T-helper 2 cell treated with Interferon-gamma antibody and Interleukin-4, amounts not matched to agents 5 μg/mL and 100 μg/mL, for 36 hours (primary cell): ENCODE data around the gene GAL3ST3.
A peak's percentile ranks its signal among the peaks of the same experiment; 100 is the strongest.
"Not testable (repeated sequence)": the region's sequence is repeated elsewhere in the genome, so short reads cannot be mapped to it uniquely, and the experiment has no call there.

Source experiments
- DNase-seq: peaks from one replicate; pipeline ENCODE4 v3.0.0; 2021; ENCODE audit warnings: low spot score
- H3K27ac Mint-ChIP-seq: one replicate; pipeline ENCODE4 v1.8.0; 2021; ENCODE audit warnings: mild to moderate bottlenecking, mixed read lengths
- H3K27me3 Mint-ChIP-seq: one replicate; pipeline ENCODE4 v1.8.0; 2021; ENCODE audit warnings: low read depth, mixed read lengths
- H3K36me3 Mint-ChIP-seq: one replicate; pipeline ENCODE4 v1.8.0; 2021; ENCODE audit warnings: low read depth, mixed read lengths
- H3K4me1 Mint-ChIP-seq: one replicate; pipeline ENCODE4 v1.8.0; 2021; ENCODE audit warnings: low read depth, mixed read lengths
- H3K4me3 Mint-ChIP-seq: one replicate; pipeline ENCODE4 v1.8.0; 2022; ENCODE audit warnings: mild to moderate bottlenecking, moderate library complexity, mixed read lengths
- H3K9me3 Mint-ChIP-seq: one replicate; pipeline ENCODE4 v1.8.0; 2021; ENCODE audit warnings: mixed read lengths

Gene GAL3ST3

DNA sequence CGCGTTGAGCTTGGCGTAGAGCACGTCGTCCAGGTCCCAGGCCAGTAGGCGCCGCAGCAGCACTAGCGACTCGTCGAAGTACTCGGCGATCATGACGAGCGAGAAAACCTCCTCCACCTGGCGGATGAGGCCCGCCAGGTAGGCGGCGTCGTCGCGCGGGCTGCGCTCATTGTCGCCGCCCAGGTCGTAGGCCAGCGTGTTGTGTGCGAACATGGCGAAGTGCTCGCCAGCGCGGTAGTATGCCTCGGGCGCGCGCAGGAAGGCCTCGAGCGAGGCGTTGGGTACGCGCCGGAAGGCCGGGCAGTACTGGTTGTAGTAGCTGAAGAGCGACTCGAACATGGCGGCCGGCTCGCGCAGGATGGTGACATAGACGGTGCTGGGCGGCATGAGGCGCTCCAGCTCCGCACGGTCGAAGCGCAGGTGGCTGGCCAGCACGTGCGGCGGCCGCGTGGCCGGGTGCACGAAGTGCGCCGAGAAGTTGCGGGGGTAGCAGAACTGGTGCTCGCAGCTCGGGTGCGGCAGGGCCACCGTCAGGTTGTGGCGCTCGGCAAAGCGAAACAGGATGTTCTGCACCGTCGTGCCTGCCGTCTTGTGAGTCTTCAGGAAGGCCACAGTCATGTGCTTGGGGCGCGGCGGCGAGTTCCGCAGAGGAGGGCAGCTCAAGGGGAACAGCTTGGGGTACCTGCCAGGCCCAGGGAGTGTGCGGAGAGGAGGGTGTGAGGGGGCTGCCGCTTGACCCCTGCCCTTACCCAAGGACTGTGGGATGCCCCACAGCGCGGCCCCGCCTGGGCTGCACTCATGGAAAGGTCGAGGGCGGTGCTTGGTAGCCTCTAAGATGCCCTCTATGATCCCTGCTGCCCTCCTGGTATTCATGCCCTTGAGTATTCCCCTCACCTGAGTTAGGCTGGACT, 5.7 kb downstream of the GAL3ST3 start:
- Mint-ChIP-seq H3K9me3 (no peaks in the 10 kb centered on the region), H3K27me3 (peaks cover 2% of the 10 kb centered on the region), H3K27ac (no peak overlapping the region), H3K4me3 (no peak overlapping the region), H3K4me1 (peaks cover 11% of the 10 kb centered on the region), H3K36me3 (no peaks in the 10 kb centered on the region)
- DNase-seq = no peak

DNA sequence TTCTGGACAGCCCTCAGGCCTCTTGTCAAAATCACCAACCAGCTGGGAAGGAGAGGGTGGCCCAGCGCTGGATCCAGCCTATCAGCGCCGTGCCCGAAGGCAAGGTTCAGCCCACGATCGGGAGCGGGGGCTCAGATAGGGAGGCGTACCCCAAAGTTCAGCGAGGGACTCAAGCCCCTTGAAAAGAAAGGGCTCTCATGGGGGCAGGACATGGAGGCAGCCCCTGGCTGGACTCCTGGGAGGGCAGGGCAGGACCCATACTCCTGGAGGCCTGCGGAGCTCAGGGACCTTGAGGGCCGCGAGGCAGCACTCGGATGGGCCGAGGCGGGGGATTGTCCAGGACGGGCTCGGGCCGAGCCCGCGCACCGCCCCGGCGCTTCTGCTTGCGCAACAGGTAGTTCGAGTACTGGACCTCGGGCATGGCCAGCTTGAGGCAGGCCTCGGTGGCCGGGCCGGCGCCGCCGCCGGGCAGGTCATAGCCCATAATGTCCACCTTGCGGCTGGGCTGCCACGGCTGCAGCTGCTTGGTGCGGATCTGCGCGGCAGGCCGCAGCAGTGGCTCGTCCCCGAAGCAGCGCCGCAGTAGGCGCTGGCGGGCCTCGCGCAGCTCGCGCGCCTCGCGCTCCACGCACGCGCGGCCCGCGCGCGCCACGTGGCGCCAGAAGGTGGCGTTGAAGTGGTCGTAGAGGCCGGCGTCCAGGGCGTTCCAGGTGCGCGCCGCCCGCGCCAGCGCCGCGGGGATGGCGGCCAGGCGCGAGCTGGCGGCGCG, 6.5 kb downstream of the GAL3ST3 start:
- H3K4me3 Mint-ChIP-seq = no peak overlapping the region
- no peaks in the 10 kb centered on the region for H3K36me3 Mint-ChIP-seq
- no peaks in the 10 kb centered on the region for H3K9me3 Mint-ChIP-seq
- H3K27me3 Mint-ChIP-seq = no peaks in the 10 kb centered on the region
- peaks cover 11% of the 10 kb centered on the region for H3K4me1 Mint-ChIP-seq
- DNase-seq = no peak
- no peak overlapping the region for H3K27ac Mint-ChIP-seq

DNA sequence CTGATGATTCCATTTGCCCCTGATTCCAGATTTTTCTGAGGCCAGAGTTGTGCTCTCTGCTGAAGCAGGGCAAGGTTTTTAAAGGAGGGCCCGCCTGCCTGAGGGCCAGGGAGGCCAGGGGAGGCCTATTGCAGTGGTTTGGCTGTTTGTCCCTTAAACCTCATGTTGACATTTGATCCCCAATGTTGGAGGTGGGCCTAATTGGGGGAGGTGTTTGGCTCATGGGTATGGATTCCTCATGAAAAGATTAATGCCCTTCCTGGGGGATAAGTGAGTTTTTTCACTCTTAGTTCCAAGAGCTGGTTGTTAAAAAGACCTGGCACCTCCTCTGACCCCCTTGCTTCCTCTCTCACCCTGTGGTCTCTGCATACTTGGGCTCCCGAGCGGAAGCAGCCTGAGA, 9.2 kb downstream of the GAL3ST3 start:
- H3K27ac Mint-ChIP-seq = no peak overlapping the region
- H3K4me3 Mint-ChIP-seq = no peak overlapping the region
- no peak for DNase-seq
- peaks cover 2% of the 10 kb centered on the region for H3K27me3 Mint-ChIP-seq
- H3K36me3 Mint-ChIP-seq = no peaks in the 10 kb centered on the region
- peaks cover 3% of the 10 kb centered on the region for H3K4me1 Mint-ChIP-seq
- no peaks in the 10 kb centered on the region for H3K9me3 Mint-ChIP-seq

DNA sequence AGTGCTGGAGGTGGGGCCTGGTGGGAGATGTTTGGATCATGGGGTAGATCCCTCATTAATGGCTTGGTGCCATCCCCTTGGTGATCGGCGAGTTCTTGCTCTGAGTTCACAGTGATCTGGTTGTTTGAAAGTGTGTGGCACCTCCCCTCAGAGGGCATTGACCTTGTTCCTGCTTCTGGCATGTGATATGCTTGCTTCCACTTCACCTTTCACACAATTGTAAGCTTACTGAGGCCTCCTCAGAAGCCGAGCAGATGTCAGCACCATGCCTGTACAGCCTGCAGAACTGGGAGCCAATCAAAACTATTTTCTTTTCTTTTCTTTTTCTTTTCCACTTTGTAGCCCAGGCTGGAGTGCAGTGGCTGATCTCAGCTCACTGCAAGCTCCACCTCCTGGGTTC, 11.6 kb downstream of the GAL3ST3 start:
- Mint-ChIP-seq H3K27ac (no peak overlapping the region), H3K4me1 (no peaks in the 10 kb centered on the region), H3K4me3 (no peak overlapping the region), H3K27me3 (peaks cover 4% of the 10 kb centered on the region), H3K36me3 (no peaks in the 10 kb centered on the region), H3K9me3 (no peaks in the 10 kb centered on the region)
- no peak for DNase-seq

DNA sequence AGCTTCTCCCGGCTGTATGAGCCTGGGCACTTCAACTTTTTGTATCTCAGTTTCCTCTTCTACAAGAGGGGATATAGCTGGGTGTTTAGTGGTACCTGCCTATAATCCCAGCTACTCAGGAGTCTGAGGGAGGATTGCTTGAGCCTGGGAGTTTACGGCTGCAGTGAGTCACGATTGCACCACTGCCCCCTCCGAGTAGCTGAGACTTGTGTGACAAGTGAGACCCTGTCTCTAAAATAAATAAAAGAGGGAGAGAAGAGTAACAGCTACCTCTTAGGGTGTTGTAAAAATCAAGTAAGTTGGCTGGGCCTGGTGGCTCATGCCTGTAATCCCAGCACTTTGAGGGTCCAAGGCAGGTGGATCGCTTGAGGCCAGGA, 12.6 kb downstream of the GAL3ST3 start:
- H3K4me1 Mint-ChIP-seq = no peaks in the 10 kb centered on the region
- no peak overlapping the region for H3K4me3 Mint-ChIP-seq
- H3K9me3 Mint-ChIP-seq = no peaks in the 10 kb centered on the region
- H3K27me3 Mint-ChIP-seq = peaks cover 4% of the 10 kb centered on the region
- H3K36me3 Mint-ChIP-seq = no peaks in the 10 kb centered on the region
- no peak overlapping the region for H3K27ac Mint-ChIP-seq
- DNase-seq = no peak

DNA sequence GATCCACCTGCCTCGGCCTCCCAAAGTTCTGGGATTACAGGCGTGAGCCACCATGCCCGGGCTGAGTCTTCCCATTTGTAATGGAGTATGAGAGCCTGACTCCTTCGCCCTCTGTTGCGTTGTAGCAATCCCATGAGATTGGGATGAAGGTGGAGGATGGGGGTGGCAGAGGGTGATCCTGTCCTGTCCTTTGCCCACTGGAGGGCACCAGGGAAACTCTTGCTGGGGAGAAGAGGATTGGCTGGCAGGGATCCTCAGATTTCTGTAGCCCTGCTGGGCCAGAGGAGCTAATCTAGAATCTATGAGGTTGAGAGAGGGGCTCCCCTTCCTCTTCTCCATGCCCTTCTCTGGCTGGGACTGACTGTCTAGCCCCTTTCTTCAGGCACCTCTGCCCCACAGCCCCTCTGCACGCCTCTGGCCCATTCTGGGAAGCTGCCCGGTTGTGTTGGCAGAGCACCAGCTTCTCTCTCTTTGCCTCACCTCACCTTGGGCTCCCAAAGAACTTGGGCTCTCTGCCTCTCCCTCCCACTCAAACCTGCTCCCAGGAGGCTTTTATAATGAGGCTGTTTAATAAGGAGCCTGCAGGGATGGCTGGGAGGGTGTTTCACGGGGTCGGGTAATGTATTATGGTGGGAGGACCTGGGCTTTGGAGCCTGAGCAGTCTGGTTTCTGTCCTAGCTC, 13.2 kb downstream of the GAL3ST3 start:
- H3K27ac Mint-ChIP-seq = no peak overlapping the region
- H3K9me3 Mint-ChIP-seq = no peaks in the 10 kb centered on the region
- no peaks in the 10 kb centered on the region for H3K36me3 Mint-ChIP-seq
- no peaks in the 10 kb centered on the region for H3K4me1 Mint-ChIP-seq
- DNase-seq = no peak
- H3K27me3 Mint-ChIP-seq = peaks cover 4% of the 10 kb centered on the region
- no peak overlapping the region for H3K4me3 Mint-ChIP-seq

DNA sequence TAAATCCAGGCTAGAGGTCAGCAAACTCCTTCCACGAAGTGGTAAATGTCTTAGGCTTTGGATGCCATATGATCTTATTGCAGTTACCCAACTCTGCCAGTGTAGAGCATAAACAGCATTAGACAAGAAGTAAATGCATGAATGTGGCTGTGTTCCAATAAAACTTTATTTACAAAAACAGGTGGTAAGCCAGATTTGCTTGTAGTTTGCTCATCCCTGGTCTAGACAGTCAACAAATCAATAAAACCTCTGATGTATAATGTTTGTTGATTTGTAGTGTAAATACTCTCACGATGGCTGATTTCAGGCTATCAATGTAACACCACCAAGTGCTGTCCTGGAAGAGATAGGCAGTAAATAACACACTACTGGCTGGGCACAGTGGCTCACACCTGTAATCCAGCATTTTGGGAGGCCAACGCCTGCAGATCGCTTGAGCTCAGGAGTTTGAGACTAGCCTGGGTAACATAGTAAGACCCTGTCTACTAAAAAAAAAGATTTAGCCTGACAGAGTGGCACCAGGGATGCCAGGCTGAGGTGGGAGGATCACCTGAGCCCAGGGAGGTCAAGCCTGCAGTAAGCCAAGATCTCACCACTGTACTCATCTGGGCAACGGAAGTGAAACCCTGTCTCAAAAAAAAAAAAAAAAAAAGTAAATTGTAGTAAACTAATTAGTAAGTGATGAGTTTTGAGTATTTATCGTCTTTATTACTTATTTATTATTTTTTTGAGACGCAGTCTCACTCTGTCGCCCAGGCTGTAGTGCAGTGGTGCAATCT, 15.8 kb downstream of the GAL3ST3 start:
- H3K36me3 Mint-ChIP-seq = no peaks in the 10 kb centered on the region
- no peaks in the 10 kb centered on the region for H3K4me1 Mint-ChIP-seq
- H3K4me3 Mint-ChIP-seq = no peak overlapping the region
- H3K9me3 Mint-ChIP-seq = no peaks in the 10 kb centered on the region
- no peak for DNase-seq
- H3K27me3 Mint-ChIP-seq = peaks cover 4% of the 10 kb centered on the region
- no peak overlapping the region for H3K27ac Mint-ChIP-seq

DNA sequence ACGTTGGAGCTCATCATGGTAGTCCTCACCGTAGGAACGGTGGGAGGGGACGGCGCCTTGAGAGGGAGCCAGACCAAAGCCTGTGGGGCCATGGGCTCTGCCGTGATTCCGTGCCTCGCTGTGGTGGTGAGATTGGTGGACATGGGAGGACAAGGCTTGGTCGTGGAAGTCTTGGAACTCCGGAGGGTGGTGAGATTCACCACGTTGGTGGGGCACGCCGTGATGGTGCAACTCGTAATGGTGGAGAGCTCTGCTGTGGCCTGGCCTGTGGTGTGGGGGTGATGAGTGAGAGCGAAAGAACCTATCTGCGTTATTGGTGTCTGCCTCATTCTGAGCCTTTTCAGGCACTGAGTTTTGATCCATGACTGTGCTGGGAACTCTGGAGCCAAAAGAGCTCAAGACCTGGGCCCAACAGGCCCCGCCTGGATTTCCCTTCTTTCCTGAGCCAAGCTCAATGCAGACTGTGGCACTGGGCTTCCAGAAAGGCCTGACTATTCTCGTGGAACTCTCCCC, 22.9 kb downstream of the GAL3ST3 start, which contains the start of gene CATSPER1:
CATSPER1 (minus strand) TSS at position 463 of the 513 bp plus-strand sequence; CDS start at position 363, 100 bp downstream.
- no peak for DNase-seq
- Mint-ChIP-seq H3K27me3 (peaks cover 6% of the 10 kb centered on the region), H3K4me1 (peaks cover 9% of the 10 kb centered on the region), H3K4me3 (no peak within 1 kb of the TSS), H3K9me3 (no peaks in the 10 kb centered on the region), H3K36me3 (no peaks in the 10 kb centered on the region), H3K27ac (no peak within 1 kb of the TSS)

DNA sequence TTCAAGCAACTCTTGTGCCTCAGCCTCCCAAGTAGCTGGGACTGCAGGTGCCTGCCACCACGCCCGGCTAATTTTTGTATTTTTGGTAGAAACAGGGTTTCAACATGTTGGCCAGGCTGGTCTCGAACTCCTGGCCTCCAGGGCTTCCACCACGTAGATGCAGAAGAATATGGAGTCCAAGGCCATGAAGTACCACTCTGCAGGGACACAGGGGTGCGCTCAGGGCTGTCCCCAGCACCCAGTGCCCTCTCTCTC, 25.8 kb downstream of the GAL3ST3 start:
- not testable (repeated sequence) for H3K27ac Mint-ChIP-seq, H3K9me3 Mint-ChIP-seq, H3K27me3 Mint-ChIP-seq, DNase-seq, H3K4me3 Mint-ChIP-seq, H3K36me3 Mint-ChIP-seq
- H3K4me1 Mint-ChIP-seq = peaks cover 11% of the 10 kb centered on the region

DNA sequence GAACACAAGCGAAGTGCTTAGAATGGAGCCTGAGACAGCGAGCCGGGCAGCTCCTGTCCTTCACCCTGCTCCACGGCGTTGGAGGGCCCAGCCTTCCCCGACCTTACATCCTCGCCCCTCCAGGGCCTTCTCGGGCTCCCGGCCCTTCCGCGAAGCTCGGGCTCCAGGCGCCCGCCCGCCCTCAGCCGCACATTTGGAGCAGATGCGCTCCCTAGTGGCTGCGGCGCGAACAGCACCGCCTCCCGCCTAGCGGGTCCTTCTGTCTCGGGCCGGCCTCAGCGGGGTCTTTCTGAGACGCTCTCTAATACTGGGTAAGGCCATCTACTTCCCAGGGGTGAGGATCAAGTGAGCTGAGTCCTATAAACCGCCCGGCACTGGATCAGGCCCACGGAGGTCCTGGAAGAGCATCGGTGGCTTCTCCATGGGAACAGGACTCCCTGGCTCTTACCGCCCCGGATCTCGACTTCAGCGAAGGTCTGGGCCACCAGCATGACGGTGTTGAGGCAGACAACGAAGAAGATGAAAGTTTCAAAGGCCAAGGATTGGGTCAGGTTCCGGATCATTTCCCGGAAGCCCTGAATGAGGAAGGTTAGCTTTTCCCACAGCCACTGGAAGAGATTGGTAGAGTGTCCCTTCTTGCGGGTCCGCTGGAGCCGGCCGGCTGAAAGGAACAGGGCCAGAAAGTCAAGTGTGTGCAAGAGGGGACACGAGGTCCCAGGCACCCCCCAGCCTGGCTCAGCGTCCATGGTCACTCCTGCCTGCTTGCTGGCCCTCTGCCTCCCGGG, 26.4 kb downstream of the GAL3ST3 start:
- peak overlapping the region; percentile 57 for H3K4me3 Mint-ChIP-seq

DNA sequence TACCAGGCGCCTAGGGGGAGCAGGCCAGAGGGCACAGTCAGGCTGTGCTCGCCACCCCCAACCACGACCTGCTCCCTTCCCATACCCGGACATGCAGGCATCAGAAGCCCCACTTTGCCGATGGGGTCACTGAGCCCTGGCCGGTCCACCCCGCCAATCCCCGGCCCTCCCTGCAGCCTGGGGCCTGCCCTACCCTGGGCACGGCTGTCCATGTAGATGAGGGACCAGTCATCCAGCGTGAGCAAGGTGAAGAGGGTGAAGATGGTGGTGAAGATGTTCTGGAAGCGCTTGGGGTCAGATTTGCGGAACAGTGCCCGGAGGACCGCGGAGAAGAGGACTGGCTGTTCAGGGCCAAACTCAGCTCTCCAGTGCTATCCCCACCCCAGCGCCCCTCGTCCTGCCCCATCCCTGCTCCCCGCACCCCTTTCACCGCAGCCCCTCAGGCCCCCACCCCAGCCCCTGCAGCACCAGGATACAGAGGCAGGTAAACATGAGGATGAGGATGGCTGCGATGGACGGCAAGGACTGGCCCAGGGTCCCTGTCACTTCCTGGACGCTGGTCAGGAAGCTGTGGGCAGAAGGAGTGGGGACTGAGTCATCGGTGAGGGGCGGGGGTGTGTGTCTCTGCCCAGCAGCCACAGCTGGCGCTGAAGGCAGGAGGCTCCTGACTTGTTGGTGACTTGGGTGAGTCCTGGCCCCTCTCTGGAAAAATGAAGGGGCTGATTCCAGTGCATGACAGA, 28.2 kb downstream of the GAL3ST3 start:
- DNase-seq = peak; percentile 56
- Mint-ChIP-seq H3K9me3 (no peaks in the 10 kb centered on the region), H3K27me3 (peaks cover 4% of the 10 kb centered on the region), H3K27ac (no peak overlapping the region), H3K36me3 (no peaks in the 10 kb centered on the region), H3K4me1 (peaks cover 11% of the 10 kb centered on the region), H3K4me3 (no peak overlapping the region)

More for the DNA sequence above, 26.4 kb downstream of the GAL3ST3 start:
- Mint-ChIP-seq H3K36me3 (no peaks in the 10 kb centered on the region), H3K4me1 (peaks cover 11% of the 10 kb centered on the region), H3K9me3 (no peaks in the 10 kb centered on the region), H3K27me3 (peaks cover 4% of the 10 kb centered on the region), H3K27ac (no peak overlapping the region)
- peak; percentile 71 for DNase-seq

DNA sequence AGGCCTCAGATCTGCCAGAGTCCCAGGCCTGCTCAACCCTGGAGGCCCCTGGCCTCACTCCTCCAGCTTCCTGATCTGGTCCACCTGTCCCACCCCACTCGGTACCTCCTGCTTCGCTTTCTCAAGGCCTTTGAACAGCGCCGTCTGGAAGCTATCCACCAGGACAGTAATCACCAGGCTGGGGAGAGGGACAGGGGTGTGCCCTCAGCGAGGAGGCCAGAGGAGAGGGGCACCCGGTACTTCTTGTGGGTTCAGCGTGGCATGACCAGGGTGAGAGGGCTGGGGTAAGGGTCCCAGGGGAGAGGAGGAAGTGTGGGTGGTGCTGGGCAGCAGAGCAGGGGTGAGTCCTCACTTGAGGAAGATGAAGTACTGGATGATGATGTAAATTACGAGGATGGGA, 28.7 kb downstream of the GAL3ST3 start:
- H3K9me3 Mint-ChIP-seq = no peaks in the 10 kb centered on the region
- no peak overlapping the region for H3K4me3 Mint-ChIP-seq
- no peaks in the 10 kb centered on the region for H3K36me3 Mint-ChIP-seq
- H3K27ac Mint-ChIP-seq = no peak overlapping the region
- no peak for DNase-seq
- peaks cover 11% of the 10 kb centered on the region for H3K4me1 Mint-ChIP-seq
- peaks cover 4% of the 10 kb centered on the region for H3K27me3 Mint-ChIP-seq
